Gastrocnemius medialis (tissue), 4 donors: ENCODE measurements around the gene SSTR5.

Experiments used
- POLR2A ChIP-seq, 2 donors: fragments of 450-650 bp; IDR thresholded peaks; one replicate each; pipeline ENCODE4 v1.6.1; 2017; ENCODE audit warnings: antibody characterized with exemption in 2 of 2, mild to moderate bottlenecking in 2 of 2, moderate library complexity in 2 of 2
- TF ChIP-seq, protein P1 (sequence below), 5 experiments: fragments of 450-650 bp in 3 of 5; fragments of 200-600 bp in 2 of 5; sonication (generic) in 2 of 5; IDR thresholded peaks in 4 of 5; conservative IDR thresholded peaks in 1 of 5; 1 replicate in 4 of 5; 2 replicates in 1 of 5; pipeline ENCODE4 v1.5.1; 2016 to 2019; ENCODE audit warnings: antibody characterized with exemption in 5 of 5, mild to moderate bottlenecking in 3 of 5, moderate library complexity in 3 of 5

DNA sequence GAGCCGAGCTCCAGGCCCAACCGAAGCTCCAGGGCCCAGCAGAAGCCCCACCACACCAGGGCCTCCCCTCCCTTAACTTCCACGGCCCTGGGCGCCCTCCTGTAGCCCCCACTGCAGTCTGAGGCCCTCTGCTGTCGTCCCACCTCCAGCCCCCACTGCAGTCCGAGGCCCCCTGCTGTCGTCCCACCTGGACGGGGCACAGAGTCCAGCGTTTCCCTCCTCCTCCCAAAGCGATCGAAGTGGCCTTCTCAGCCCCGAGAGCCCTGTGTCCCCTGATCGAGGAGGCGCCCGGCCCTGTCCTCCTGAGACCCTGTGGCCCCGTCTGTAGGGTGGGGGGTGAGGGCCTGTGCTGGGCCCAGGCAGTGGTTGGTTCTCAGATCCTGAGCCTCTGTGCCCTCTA is 54.6 kb downstream of the SSTR5 start:
- no peak for TF ChIP-seq POLR2A (IDR thresholded peaks at IDR 0.05)
- TF ChIP-seq, protein P1, sequence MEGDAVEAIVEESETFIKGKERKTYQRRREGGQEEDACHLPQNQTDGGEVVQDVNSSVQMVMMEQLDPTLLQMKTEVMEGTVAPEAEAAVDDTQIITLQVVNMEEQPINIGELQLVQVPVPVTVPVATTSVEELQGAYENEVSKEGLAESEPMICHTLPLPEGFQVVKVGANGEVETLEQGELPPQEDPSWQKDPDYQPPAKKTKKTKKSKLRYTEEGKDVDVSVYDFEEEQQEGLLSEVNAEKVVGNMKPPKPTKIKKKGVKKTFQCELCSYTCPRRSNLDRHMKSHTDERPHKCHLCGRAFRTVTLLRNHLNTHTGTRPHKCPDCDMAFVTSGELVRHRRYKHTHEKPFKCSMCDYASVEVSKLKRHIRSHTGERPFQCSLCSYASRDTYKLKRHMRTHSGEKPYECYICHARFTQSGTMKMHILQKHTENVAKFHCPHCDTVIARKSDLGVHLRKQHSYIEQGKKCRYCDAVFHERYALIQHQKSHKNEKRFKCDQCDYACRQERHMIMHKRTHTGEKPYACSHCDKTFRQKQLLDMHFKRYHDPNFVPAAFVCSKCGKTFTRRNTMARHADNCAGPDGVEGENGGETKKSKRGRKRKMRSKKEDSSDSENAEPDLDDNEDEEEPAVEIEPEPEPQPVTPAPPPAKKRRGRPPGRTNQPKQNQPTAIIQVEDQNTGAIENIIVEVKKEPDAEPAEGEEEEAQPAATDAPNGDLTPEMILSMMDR (IDR thresholded peaks at IDR 0.05 in 4 of 5, conservative IDR thresholded peaks at IDR 0.05 in 1 of 5): no peak
